HEK293 (cell line): Measurements from ENCODE around the gene RIPK4.

Experiments used
- CTCF ChIA-PET: fragments of 350-600 bp; formaldehyde crosslinking; extraction: SDS; loops from one replicate; lab custom pipeline; 2021; ENCODE audit warnings: antibody characterized with exemption; lab: Yijun Ruan, JAX
- POLR2A ChIA-PET: fragments of 300-600 bp; formaldehyde crosslinking; extraction: SDS; loops from one replicate; lab custom pipeline; 2020; ENCODE audit warnings: antibody characterized with exemption, inconsistent platforms; lab: Yijun Ruan, JAX
- H3K27ac ChIP-seq: fragments of 200-500 bp; sonication (Bioruptor generic); 2 replicates; pipeline ENCODE4 v1.5.1; 2014; ENCODE audit warnings: low read depth, low read length, control low read depth, inconsistent platforms; ENCODE audit errors: extremely low read depth
- H3K36me3 ChIP-seq, 2 experiments: fragments of 200-500 bp in 1 of 2; sonication (Bioruptor generic) in 1 of 2; 1 replicate in 1 of 2; 2 replicates in 1 of 2; pipeline ENCODE4 v1.5.1; 2014 to 2017; ENCODE audit warnings: inconsistent platforms in 2 of 2, low read length in 2 of 2; ENCODE audit not compliant: control insufficient read depth in 2 of 2, insufficient read depth in 1 of 2
- H3K4me1 ChIP-seq: fragments of 200-500 bp; sonication (Bioruptor generic); 2 replicates; pipeline ENCODE4 v1.5.1; 2014; ENCODE audit warnings: mild to moderate bottlenecking, low read length, inconsistent platforms; ENCODE audit not compliant: control insufficient read depth, insufficient read depth
- H3K4me3 ChIP-seq: 2 replicates; pipeline ENCODE4 v1.5.1; 2011; ENCODE audit warnings: low read depth, mild to moderate bottlenecking, control low read depth, low read length, moderate library complexity
- H3K9me3 ChIP-seq: fragments of 200-500 bp; sonication (Bioruptor generic); 2 replicates; pipeline ENCODE4 v1.5.1; 2014; ENCODE audit warnings: low read depth, low read length, inconsistent platforms; ENCODE audit not compliant: control insufficient read depth, insufficient read depth
- GLIS1 ChIP-seq: fragments of 450-650 bp; formaldehyde crosslinking; IDR thresholded peaks from 2 replicates; pipeline ENCODE4 v1.5.1; 2016; ENCODE audit warnings: missing biosample characterization, missing genetic modification characterization
- GLIS2 ChIP-seq: fragments of 450-650 bp; formaldehyde crosslinking; IDR thresholded peaks from 2 replicates; pipeline ENCODE4 v1.5.1; 2016; ENCODE audit warnings: missing biosample characterization, missing genetic modification characterization
- PRDM10 ChIP-seq: fragments of 450-650 bp; formaldehyde crosslinking; IDR thresholded peaks from 2 replicates; pipeline ENCODE4 v1.5.1; 2016; ENCODE audit warnings: missing biosample characterization, missing genetic modification characterization
- REPIN1 ChIP-seq: fragments of 450-650 bp; formaldehyde crosslinking; IDR thresholded peaks from 2 replicates; pipeline ENCODE4 v1.5.1; 2017; ENCODE audit warnings: missing biosample characterization, missing genetic modification characterization, low read depth
- SCRT1 ChIP-seq: fragments of 450-650 bp; formaldehyde crosslinking; IDR thresholded peaks from 2 replicates; pipeline ENCODE4 v1.5.1; 2016; ENCODE audit warnings: missing biosample characterization, missing genetic modification characterization, borderline replicate concordance
- SP7 ChIP-seq: fragments of 450-650 bp; formaldehyde crosslinking; IDR thresholded peaks from 2 replicates; pipeline ENCODE4 v1.5.1; 2016; ENCODE audit warnings: missing biosample characterization, missing genetic modification characterization
- ZBTB10 ChIP-seq: fragments of 450-650 bp; formaldehyde crosslinking; IDR thresholded peaks from 2 replicates; pipeline ENCODE4 v1.5.1; 2016; ENCODE audit warnings: missing biosample characterization, missing genetic modification characterization
- ZBTB20 ChIP-seq: fragments of 450-650 bp; formaldehyde crosslinking; IDR thresholded peaks from 2 replicates; pipeline ENCODE4 v1.5.1; 2016; ENCODE audit warnings: missing biosample characterization, missing genetic modification characterization
- ZBTB8A ChIP-seq: fragments of 450-650 bp; formaldehyde crosslinking; IDR thresholded peaks from 2 replicates; pipeline ENCODE4 v1.5.1; 2016; ENCODE audit warnings: missing biosample characterization, missing genetic modification characterization
- ZFP69B ChIP-seq: fragments of 450-650 bp; formaldehyde crosslinking; IDR thresholded peaks from 2 replicates; pipeline ENCODE4 v1.5.1; 2016; ENCODE audit warnings: missing biosample characterization, missing genetic modification characterization
- ZNF157 ChIP-seq: fragments of 450-650 bp; formaldehyde crosslinking; IDR thresholded peaks from 2 replicates; pipeline ENCODE4 v1.5.1; 2016; ENCODE audit warnings: missing biosample characterization, missing genetic modification characterization
- ZNF221 ChIP-seq: fragments of 450-650 bp; formaldehyde crosslinking; IDR thresholded peaks from 2 replicates; pipeline ENCODE4 v1.5.1; 2017; ENCODE audit warnings: missing biosample characterization, missing genetic modification characterization, borderline replicate concordance
- ZNF335 ChIP-seq: fragments of 450-650 bp; formaldehyde crosslinking; conservative IDR thresholded peaks from 2 replicates; pipeline ENCODE4 v1.5.1; 2016; ENCODE audit warnings: missing biosample characterization, missing genetic modification characterization
- ZNF350 ChIP-seq: fragments of 450-650 bp; formaldehyde crosslinking; IDR thresholded peaks from 2 replicates; pipeline ENCODE4 v1.5.0; 2017; ENCODE audit warnings: missing biosample characterization, mild to moderate bottlenecking, missing genetic modification characterization
- ZNF423 ChIP-seq: fragments of 450-650 bp; formaldehyde crosslinking; IDR thresholded peaks from 2 replicates; pipeline ENCODE4 v1.5.1; 2016; ENCODE audit warnings: missing biosample characterization, missing genetic modification characterization
- ZNF521 ChIP-seq: fragments of 450-650 bp; formaldehyde crosslinking; IDR thresholded peaks from 2 replicates; pipeline ENCODE4 v1.5.1; 2017; ENCODE audit warnings: missing biosample characterization, mild to moderate bottlenecking, missing genetic modification characterization
- ZNF664 ChIP-seq: fragments of 450-650 bp; formaldehyde crosslinking; IDR thresholded peaks from 2 replicates; pipeline ENCODE4 v1.5.1; 2016; ENCODE audit warnings: missing biosample characterization, missing genetic modification characterization
- ZNF692 ChIP-seq: fragments of 450-650 bp; formaldehyde crosslinking; IDR thresholded peaks from 2 replicates; pipeline ENCODE4 v1.5.1; 2016; ENCODE audit warnings: missing biosample characterization, missing genetic modification characterization
- ZNF777 ChIP-seq: fragments of 450-650 bp; formaldehyde crosslinking; IDR thresholded peaks from 2 replicates; pipeline ENCODE4 v1.5.1; 2017; ENCODE audit warnings: missing biosample characterization, missing genetic modification characterization, borderline replicate concordance
- ZSCAN30 ChIP-seq: fragments of 450-650 bp; IDR thresholded peaks from 2 replicates; pipeline ENCODE4 v1.5.1; 2018; ENCODE audit warnings: missing biosample characterization, mild to moderate bottlenecking, missing genetic modification characterization, moderate library complexity
- ZXDB ChIP-seq: fragments of 450-650 bp; formaldehyde crosslinking; IDR thresholded peaks from 2 replicates; pipeline ENCODE4 v1.5.1; 2016; ENCODE audit warnings: missing biosample characterization, missing genetic modification characterization

RIPK4 gene

GRCh38 chr21:41765973-41766882 lies 624 bp downstream of the RIPK4 start:
- Histone ChIP-seq H3K4me1 (peaks cover 46% of the 10 kb centered on the region), H3K27ac (peak overlapping the region; percentile 76), H3K36me3 (no peaks in the 10 kb centered on the region), H3K9me3 (no peaks in the 10 kb centered on the region), H3K4me3 (peak overlapping the region; percentile 85)
- CTCF ChIA-PET: interaction anchor here (0.6 to 2.3 kb wide), 9 partner anchors 9 to 154 kb away, joined by 3 to 11 read pairs (median 4); partner anchors contain the start of gene PRDM15
- POLR2A ChIA-PET: interaction anchor here (0.5 to 1.7 kb wide), 6 partner anchors 9 to 597 kb away, joined by 3 to 6 read pairs (median 4); no protein-coding TSS in a partner anchor
- TF ChIP-seq ZNF521 (tag by site-specific recombination) (no peak), ZXDB (tag by site-specific recombination) (peak; percentile 18; the same call in 1 of the 2 replicates), ZNF423 (tag by site-specific recombination) (peak; percentile 82), REPIN1 (tag by site-specific recombination) (0 out of 2 replicates have a peak, but pooled peaks have one; percentile 42), GLIS2 (tag by site-specific recombination) (peak; percentile 30), ZNF350 (tag by site-specific recombination) (no peak), ZBTB8A (tag by site-specific recombination) (peak; percentile 78), GLIS1 (tag by site-specific recombination) (peak; percentile 20; the same call in 1 of the 2 replicates), ZNF777 (tag by site-specific recombination) (no peak), ZBTB10 (peak; percentile 58; the same call in 1 of the 2 replicates), ZFP69B (peak; percentile 60; the same call in 1 of the 2 replicates), ZSCAN30 (tag by site-specific recombination) (no peak), ZNF664 (tag by site-specific recombination) (no peak), ZNF221 (no peak), PRDM10 (tag by site-specific recombination) (peak; percentile 64), ZNF157 (tag by site-specific recombination) (0 out of 2 replicates have a peak, but pooled peaks have one; percentile 23), ZNF692 (tag by site-specific recombination) (peak; percentile 85), ZBTB20 (tag by site-specific recombination) (peak; percentile 81), ZNF335 (tag by site-specific recombination) (peak; percentile 78), SCRT1 (tag by site-specific recombination) (no peak), SP7 (tag by site-specific recombination) (peak; percentile 75)
